Ecto neural progenitor cell (in vitro differentiated cells): Measurements from ENCODE around the gene KRT8.

Source experiments
- DNase-seq: peaks from one replicate; pipeline ENCODE4 v3.0.0-alpha.2; 2018; ENCODE audit warnings: low spot score

Gene KRT8

GRCh38 chr12:52901715-52902541 lies 2.9 kb downstream of the KRT8 start:
- DNase-seq = peak; percentile 40

GRCh38 chr12:52900896-52901714 lies 3.8 kb downstream of the KRT8 start:
- DNase-seq = no peak

DNA sequence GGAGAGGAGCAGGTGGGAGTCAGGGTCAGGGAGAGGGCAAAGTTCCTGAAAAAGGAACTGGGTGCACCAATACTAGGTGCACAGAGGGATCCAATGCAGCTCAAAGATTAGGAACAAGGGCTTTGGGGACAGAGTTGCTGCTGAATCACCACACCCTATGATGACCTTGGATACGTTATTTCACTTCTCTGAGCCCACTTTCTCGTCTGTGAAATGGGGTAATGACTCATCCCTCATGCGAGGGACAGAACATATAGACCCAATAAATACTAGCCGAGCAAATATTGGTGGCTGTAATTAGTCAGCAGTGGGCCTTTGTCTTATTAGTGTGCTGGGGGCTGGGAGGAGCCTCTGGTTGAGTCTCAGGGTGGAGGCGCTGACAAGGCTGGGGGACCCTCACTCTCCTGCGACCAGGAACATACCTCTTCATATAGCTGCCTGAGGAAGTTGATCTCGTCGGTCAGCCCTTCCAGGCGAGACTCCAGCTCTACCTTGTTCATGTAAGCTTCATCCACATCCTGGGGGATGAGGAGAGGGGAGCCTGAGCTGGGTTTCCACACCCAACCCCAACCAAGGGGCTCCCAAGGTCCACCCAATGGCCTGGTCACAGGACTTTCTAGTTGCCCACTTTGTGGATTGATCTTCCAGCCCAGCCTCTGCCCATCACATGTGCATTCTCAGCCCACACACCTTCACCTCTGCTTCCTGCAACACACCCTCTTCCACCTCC lies 4.5 kb downstream of the KRT8 start:
- peak; percentile 44 for DNase-seq

DNA sequence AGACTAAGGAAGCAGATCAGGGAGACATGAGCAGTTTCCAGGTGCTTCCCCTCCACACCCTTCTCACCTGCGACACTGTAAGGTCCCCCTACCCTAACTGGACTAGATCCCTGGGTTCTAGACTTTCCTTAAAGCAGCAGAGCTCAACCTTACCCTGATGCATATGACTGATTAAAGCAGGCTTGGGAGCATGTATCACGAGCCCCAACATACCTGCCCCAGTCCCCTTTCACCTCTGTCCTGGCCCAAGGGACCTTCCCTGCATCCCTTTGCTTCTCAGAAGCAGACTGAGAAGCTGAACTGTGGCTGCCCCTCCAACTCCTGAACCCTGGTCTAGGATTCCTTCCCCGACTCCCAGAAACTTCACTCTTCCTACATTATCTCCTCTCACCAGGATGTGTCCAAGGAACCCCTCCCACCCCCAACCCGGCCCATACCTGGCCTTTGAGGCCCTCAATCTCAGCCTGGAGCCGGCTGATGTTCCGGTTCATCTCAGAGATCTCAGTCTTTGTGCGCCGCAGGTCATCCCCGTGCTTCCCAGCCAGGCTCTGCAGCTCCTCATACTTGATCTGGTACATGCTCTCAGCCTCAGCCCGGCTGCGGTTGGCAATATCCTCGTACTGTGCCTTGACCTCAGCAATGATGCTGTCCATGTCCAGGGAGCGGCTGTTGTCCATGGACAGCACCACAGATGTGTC lies 5.4 kb downstream of the KRT8 start:
- peak; percentile 43 for DNase-seq

DNA sequence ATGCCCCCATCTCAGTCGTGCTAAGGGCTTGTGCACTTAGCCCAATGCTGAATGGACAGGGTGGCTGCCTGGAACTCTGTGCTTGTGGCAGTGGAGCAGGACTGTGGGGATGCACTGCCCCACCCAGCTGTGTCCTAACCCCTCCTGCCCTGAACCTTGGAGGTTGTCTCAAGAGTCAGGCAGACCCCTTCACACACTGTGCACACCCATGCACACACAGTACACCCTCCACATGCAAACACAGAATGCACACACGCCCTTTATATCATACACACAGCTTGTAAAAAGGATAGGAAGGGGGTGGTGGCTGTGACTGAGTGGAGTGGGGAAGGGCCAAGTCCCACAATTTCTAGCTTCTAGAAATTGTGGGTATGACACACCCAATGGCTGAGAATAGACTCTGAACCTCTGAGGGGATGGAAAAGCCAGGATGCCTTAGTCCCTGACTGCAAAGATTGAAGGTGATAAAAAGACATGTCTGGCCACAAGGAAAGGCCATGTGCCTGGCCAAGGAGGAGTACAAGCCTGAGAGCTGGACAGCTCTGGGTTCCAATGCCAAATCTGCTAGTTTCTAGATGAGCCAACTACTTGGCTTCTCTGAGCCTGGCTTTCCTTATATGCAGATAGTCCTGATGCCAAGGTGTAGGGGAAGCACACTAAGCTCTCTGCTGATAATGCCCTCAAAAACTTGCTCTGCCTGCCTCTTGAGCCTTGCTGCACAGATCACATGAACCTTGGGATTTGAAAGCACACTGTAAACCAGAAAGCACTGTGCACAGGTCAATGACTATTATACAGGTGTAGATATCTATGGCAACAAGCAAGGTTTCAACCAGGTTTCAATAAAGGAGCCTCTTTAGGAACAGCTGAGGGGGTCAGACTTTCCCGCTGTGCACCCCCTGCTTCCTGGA lies 8.4 kb downstream of the KRT8 start:
- DNase-seq = peak; percentile 51

DNA sequence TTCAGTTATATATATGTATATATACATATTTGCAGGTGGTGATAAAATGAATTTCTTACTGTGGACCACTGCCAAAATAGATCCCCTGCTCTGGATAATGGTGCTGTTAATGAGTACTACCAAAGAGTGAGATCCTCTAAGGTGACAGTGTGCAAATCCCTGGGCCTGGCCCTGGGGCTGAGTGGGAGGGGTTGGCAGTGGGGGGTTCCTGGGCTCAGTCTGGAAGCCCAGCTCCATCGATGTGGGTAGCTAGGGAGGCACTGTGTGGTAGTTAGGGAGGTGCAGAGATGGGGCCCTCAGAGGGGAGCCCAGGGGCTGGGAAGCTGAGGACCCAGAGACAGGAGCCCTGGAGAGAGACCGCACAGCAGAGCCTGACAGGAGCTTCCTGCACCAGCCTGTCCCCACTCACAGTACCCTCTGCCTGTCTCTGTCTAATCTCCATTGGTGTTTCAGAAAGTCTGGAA lies 9.1 kb downstream of the KRT8 start:
- DNase-seq = no peak

DNA sequence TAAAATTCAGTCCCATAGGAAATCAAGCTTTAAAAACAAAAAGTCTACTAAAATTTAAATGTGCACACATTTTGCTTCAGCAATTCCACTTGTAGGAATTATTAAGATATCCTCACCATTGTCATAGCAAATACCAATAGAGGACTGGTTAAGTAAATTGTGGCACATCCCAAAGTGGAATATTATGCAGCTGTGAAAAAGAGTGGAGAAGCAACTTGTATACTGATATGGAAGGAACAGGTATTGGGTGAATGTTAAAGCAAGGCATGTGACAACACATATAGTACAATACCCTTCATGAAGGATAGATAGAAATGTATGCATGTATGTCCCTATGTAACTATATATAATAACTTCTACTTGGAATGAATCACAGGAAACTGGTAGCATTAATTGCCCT lies 11.9 kb downstream of the KRT8 start:
- DNase-seq = no peak

GRCh38 chr12:52892207-52892852 lies 12.5 kb downstream of the KRT8 start:
- DNase-seq = peak; percentile 42

- DNase-seq = no peak
Measured at GRCh38 chr12:52891044-52891443, 13.8 kb downstream of the KRT8 start.

DNA sequence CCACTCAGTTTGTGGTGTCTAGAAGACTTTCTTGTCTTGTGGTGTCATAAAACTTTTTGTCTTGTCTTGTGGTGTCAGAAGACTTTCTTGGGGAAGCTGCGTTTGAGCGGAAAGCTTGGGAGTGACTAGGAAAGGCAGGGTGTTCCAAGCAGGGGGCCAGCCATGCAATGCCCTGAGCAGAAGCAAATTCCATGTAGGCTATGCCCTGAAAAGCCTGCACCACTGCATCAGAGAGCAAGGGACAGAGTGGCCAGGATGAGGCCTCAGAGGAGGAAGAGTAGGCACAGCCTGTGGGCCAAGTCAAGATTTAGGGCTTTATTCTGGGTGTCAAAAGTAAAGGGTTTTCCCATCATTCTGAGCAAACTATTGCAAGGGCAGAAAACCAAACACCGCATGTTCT lies 14.5 kb downstream of the KRT8 start:
- no peak for DNase-seq

DNA sequence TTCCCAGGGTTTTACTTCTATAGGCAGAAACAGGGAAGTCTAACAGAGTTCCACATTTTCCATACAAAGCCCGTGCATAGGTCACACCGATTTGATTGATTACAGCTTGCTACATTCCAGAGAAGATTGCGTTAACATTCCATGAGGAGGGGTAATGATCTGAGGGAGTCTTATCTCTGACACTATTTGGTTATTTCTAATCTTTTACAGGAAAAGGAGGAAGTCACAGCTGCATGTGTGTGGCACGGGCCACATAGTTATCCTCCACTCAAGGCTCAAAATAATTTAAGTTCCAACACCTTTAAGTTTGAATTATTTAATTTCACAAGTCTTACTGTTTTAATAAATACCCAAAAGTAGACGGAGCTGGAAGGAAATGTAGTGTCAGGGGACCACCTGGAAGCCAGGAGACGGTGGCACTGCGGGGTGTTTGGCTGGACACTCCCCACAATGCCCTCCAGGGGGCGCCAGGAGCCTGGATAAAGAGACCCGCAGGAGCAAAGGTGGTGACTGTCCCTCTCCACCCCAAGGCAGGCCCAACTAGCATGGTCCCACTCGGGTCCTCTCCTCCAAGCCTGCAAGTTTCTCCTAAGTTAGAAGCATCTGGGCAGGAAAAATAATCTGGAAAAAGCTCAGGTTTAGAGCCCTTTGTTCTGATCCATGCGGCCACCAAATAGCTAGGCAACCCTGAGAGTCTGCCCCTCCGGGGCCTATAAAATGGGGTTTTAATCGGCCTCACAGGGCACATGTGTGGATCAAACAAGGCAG lies 20.2 kb downstream of the KRT8 start:
- peak; percentile 93 for DNase-seq

DNA sequence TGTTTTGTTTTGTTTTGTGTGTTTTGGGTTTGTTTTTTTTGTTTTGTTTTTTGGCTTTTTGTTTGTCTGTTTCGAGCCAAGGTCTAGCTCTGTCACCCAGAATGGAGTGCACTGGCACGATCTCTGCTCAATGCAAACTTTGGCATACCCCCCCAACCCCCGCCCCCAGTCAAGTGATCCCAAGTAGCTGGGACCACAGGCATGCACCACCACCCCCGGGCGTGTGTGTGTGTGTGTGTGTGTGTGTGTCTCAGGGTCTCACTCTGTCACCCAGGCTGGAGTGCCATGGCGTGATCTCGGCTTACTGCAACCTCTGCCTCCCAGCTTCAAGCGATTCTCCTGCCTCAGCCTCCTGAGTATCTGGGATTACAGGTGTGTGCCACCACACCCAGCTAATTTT lies 24.4 kb downstream of the KRT8 start:
- peak; percentile 44 for DNase-seq

GRCh38 chr12:52879394-52880351 lies 25.2 kb downstream of the KRT8 start:
- peak; percentile 93 for DNase-seq

DNA sequence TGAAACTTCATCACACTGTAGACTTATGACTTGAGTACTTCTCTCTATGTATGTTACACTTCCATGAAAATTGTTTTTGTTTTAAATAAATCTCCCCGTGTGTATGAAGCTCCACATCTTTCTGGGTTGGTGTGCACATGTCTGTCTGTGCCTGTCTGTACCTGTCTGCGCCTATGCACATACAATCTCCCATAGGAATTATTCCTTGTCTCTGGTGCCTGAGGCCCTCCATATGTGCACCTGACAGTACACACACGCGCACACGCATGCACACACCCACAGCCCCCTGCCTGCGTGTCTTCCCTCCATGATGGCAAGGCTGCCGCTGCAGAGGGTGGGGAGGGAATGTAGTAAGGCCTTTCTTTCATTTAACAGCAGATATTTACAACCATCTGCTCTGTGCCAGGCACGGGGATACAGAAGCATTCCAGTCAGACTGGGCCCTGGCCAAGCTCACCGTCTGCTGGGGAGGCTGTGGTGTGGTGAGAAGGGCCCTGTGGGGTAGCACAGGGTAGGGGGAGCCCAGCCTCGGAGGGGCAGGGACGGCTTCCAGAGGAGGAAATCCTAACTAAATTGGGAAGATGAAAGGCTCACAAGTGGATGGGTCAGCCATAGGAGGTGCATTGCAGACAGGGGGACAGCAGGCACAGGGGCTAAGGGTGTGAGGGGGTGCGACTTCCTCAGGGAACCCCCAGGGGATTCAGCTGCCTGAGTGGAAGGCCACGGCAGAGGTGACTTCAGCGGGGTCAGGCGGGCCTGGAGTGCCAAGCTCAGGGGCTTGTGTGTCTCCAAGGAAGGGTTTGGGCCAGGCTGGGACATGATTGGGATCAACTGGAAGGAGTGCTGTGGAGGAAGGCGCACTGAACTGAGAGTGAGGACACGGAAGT lies 26.1 kb downstream of the KRT8 start:
- no peak for DNase-seq

DNA sequence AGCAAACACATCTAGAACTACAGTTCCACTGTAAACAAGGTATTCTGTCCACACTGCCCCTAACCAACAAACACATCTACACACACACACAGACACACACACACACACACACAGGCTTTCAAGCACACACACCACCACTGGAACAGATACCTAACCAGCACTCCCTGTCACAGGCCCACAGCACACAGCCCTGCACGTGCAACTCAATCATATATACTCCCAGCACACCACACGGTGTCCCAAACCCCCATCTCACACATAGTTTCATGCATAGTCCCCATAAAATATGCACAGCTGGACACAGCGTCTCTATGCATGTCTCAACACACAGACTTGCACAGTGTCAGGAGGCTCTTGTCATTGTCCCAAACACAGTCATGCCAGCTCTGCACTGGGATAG lies 27.6 kb downstream of the KRT8 start:
- DNase-seq = no peak

- no peak for DNase-seq
Measured at GRCh38 chr12:52876372-52876771, 28.5 kb downstream of the KRT8 start.
